K562 (cell line): ENCODE results near the gene BEST2.
"Not testable (repeated sequence)": the region's sequence is repeated elsewhere in the genome, so short reads cannot be mapped to it uniquely, and the experiment has no call there.

Experiments
- CTCF ChIP-seq, 3 experiments: IDR thresholded peaks in 2 of 3; conservative IDR thresholded peaks in 1 of 3; 2 replicates each; pipeline ENCODE4 v1.5.1; 2011 to 2012; ENCODE audit warnings: low read length in 3 of 3, mild to moderate bottlenecking in 3 of 3, control low read depth in 2 of 3, improper control_type of control experiment in 1 of 3, inconsistent platforms in 1 of 3, low read depth in 1 of 3, mixed read lengths in 1 of 3, moderate library complexity in 1 of 3; ENCODE audit not compliant: insufficient read depth in 2 of 3
- PHF20 ChIP-seq: fragments of 450-650 bp; IDR thresholded peaks from 2 replicates; pipeline ENCODE4 v1.6.1; 2018; ENCODE audit not compliant: partially characterized antibody

- not testable (repeated sequence) for TF ChIP-seq CTCF (IDR thresholded peaks at IDR 0.05 in 2 of 3, conservative IDR thresholded peaks at IDR 0.05 in 1 of 3; ENCODE audit: insufficient read depth in 2 of 3, low read depth in 1 of 3, low read length in 3 of 3); PHF20
Observed at GRCh38 chr19:12725612-12726011, 26.0 kb upstream of the BEST2 start.
